ENCODE results near the gene TUBB1.

DNA sequence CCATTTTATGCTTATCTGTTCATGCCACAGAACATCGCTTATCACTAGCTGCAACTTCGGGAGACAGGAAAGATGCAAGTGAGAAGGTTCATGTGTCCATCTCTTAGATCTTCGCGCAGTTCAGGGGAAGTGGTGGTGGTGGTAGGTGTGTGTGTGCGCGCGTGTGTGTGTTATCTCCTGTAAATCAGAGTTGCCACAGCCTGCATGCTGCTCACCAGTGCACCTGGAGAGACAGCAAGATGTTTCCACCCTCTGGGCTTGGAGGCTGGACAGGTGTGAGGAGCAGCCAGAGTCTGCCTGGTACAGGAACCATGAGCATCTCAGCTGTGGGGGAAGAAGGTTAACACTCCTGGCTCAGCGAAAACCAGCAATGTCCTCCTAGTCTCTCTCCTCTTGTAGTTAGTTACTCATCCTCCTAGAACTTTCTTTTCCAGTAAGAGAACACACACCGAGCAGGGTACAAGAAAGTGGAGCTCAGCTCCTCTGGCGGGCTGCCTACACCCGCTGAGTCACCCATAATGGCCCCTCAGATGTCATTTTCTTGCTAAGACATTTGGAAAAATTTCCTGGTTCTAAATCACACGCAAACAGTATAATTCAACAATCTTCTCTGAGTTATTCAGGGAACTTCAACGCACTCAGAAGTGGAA lies 5.1 kb upstream of the TUBB1 start:
- TF ChIP-seq CTCF (IDR thresholded peaks at IDR 0.05; ENCODE audit: low read depth, low read length) (no peak), POLR2A (IDR thresholded peaks at IDR 0.05; ENCODE audit: extremely low read depth, insufficient read length) (no peak)

All from NB4 (cell line).